Measurements from ENCODE around the gene BST1.

- TF ChIP-seq CTCF (IDR thresholded peaks at IDR 0.05) = no peak
- no peak for TF ChIP-seq POLR2A (IDR thresholded peaks at IDR 0.05)
These were observed 76.9 kb downstream of the BST1 start for GRCh38 chr4:15779809-15780208.

Data from testis (tissue), 2 donors.